Fibroblast of lung (primary cell): ENCODE measurements around the gene GPAT3. TPM values are rescaled to one million over a fixed set of nuclear protein-coding genes. Genes with fewer than 3 reads are reported as not detected.
A peak's percentile ranks its signal among the peaks of the same experiment; 100 is the strongest.

Experiments
- DNase-seq, 2 donors: peaks; one replicate each; pipeline versions ENCODE4 v3.0.0 to v3.0.0-alpha.2; 2010; ENCODE audit warnings: low read depth in 2 of 2
- H2AFZ ChIP-seq: 2 replicates; pipeline ENCODE4 v1.5.1; 2012; ENCODE audit warnings: low read length, control low read depth, inconsistent platforms
- H3K27ac ChIP-seq: 2 replicates; pipeline ENCODE4 v1.5.1; 2011; ENCODE audit warnings: low read length, control low read depth; ENCODE audit not compliant: insufficient read depth
- H3K27me3 ChIP-seq: 2 replicates; pipeline ENCODE4 v1.5.1; 2011; ENCODE audit warnings: mild to moderate bottlenecking, low read length; ENCODE audit not compliant: control insufficient read depth, insufficient read depth
- H3K36me3 ChIP-seq: 2 replicates; pipeline ENCODE4 v1.5.1; 2011; ENCODE audit warnings: low read length; ENCODE audit not compliant: control insufficient read depth, insufficient read depth
- H3K4me1 ChIP-seq: 2 replicates; pipeline ENCODE4 v1.5.1; 2011; ENCODE audit warnings: low read length; ENCODE audit not compliant: control insufficient read depth, insufficient read depth; ENCODE audit errors: extremely low read depth
- H3K4me2 ChIP-seq: 2 replicates; pipeline ENCODE4 v1.5.1; 2011; ENCODE audit warnings: low read length, control low read depth; ENCODE audit not compliant: insufficient read depth; ENCODE audit errors: extremely low read depth
- H3K4me3 ChIP-seq, 4 experiments: fragments of 200-600 bp in 1 of 4; sonication (generic) in 1 of 4; replicated peaks in 1 of 4; 2 replicates each; pipeline ENCODE4 v1.5.1; 2011 to 2016; ENCODE audit warnings: low read length in 4 of 4, low read depth in 3 of 4, mild to moderate bottlenecking in 3 of 4, control low read depth in 2 of 4, inconsistent platforms in 1 of 4, mixed read lengths in 1 of 4; ENCODE audit not compliant: insufficient read depth in 1 of 4; ENCODE audit errors: control extremely low read depth in 1 of 4
- H3K79me2 ChIP-seq: 2 replicates; pipeline ENCODE4 v1.5.1; 2012; ENCODE audit warnings: mild to moderate bottlenecking, low read length, inconsistent platforms; ENCODE audit not compliant: control insufficient read depth, insufficient read depth
- H3K9ac ChIP-seq: 2 replicates; pipeline ENCODE4 v1.5.1; 2011; ENCODE audit warnings: mild to moderate bottlenecking, low read length, control low read depth; ENCODE audit not compliant: insufficient read depth
- H3K9me3 ChIP-seq: 2 replicates; pipeline ENCODE4 v1.5.1; 2012; ENCODE audit warnings: low read depth, low read length; ENCODE audit not compliant: control insufficient read depth, insufficient read depth
- H4K20me1 ChIP-seq: 2 replicates; pipeline ENCODE4 v1.5.1; 2011; ENCODE audit warnings: low read length; ENCODE audit not compliant: control insufficient read depth, insufficient read depth; ENCODE audit errors: extremely low read depth
- CTCF ChIP-seq, 2 donors: IDR thresholded peaks in 1 of 2; conservative IDR thresholded peaks in 1 of 2; 1 replicate in 1 of 2; 2 replicates in 1 of 2; pipeline ENCODE4 v1.5.1; 2011 to 2012; ENCODE audit warnings: low read length in 2 of 2, control low read depth in 1 of 2, inconsistent platforms in 1 of 2, low read depth in 1 of 2, mild to moderate bottlenecking in 1 of 2
- EZH2 ChIP-seq: IDR thresholded peaks from 2 replicates; pipeline ENCODE4 v1.5.1; 2012; ENCODE audit warnings: low read length, control low read depth, mild to moderate bottlenecking; ENCODE audit errors: missing control alignments
- polyA plus RNA-seq, 2 donors: library from polyadenylated mRNA; depleted of rRNA in 1 of 2; stranded (reverse) in 1 of 2; unstranded in 1 of 2; fragments of >200 nt; gene quantifications; 2 replicates each; pipeline ENCODE4 v1.2.1, GENCODE V29; 2011 to 2012; ENCODE audit warnings: missing spikeins in 1 of 2
- total RNA-seq: library from RNA; depleted of rRNA; stranded (reverse); fragments of >200 nt; gene quantifications from 2 replicates; pipeline ENCODE4 v1.2.1, GENCODE V29; 2014

GPAT3 gene
- total and polyA plus RNA-seq, 2 donors (not counting 1 experiment from before 2014, with no cell fraction given) = 2.6 to 4.1 TPM

GRCh38 chr4:83552083-83552482, 16.2 kb downstream of the GPAT3 start:
- Histone ChIP-seq H3K27ac (peak overlapping the region; percentile 21), H3K4me1 (peaks cover 13% of the 10 kb centered on the region), H2AFZ (no peak overlapping the region), H3K4me2 (no peak overlapping the region), H3K9ac (no peak overlapping the region), H3K4me3 (no peak overlapping the region), H3K27me3 (no peaks in the 10 kb centered on the region), H3K36me3 (no peaks in the 10 kb centered on the region), H3K9me3 (no peaks in the 10 kb centered on the region), H4K20me1 (no peaks in the 10 kb centered on the region), H3K79me2 (peaks cover 5% of the 10 kb centered on the region)
- TF ChIP-seq CTCF (conservative IDR thresholded peaks at IDR 0.05 in 1 of 2, IDR thresholded peaks at IDR 0.05 in 1 of 2; ENCODE audit: low read depth in 1 of 2, low read length in 2 of 2) = no peak
- peak in 1 of 2 donors; percentile 20 for DNase-seq

- H3K4me2 ChIP-seq = peak overlapping the region; percentile 48
- H3K9ac ChIP-seq = no peak overlapping the region
Observed at GRCh38 chr4:83552924-83553323, 17.0 kb downstream of the GPAT3 start.

GRCh38 chr4:83556006-83556707, 20.2 kb downstream of the GPAT3 start:
- Histone ChIP-seq H3K9ac (no peak overlapping the region), H3K4me2 (no peak overlapping the region), H3K4me1 (peaks cover 9% of the 10 kb centered on the region), H4K20me1 (no peaks in the 10 kb centered on the region), H2AFZ (no peak overlapping the region), H3K27me3 (no peaks in the 10 kb centered on the region), H3K9me3 (no peaks in the 10 kb centered on the region), H3K79me2 (peaks cover 5% of the 10 kb centered on the region), H3K4me3 (no peak overlapping the region), H3K36me3 (no peaks in the 10 kb centered on the region), H3K27ac (no peak overlapping the region)
- peak in 1 of 2 donors; percentile 63 for DNase-seq
- no peak for TF ChIP-seq EZH2
- no peak for TF ChIP-seq CTCF (conservative IDR thresholded peaks at IDR 0.05 in 1 of 2, IDR thresholded peaks at IDR 0.05 in 1 of 2; ENCODE audit: low read depth in 1 of 2, low read length in 2 of 2)

More at GRCh38 chr4:83552924-83553323, 17.0 kb downstream of the GPAT3 start:
- Histone ChIP-seq H3K36me3 (no peaks in the 10 kb centered on the region), H3K9me3 (no peaks in the 10 kb centered on the region), H3K79me2 (peaks cover 5% of the 10 kb centered on the region), H3K4me3 (no peak overlapping the region), H4K20me1 (no peaks in the 10 kb centered on the region), H3K27ac (peak overlapping the region; percentile 21), H3K27me3 (no peaks in the 10 kb centered on the region), H3K4me1 (peaks cover 13% of the 10 kb centered on the region), H2AFZ (no peak overlapping the region)
- DNase-seq = peak; percentile 67 to 90
- no peak for TF ChIP-seq CTCF (conservative IDR thresholded peaks at IDR 0.05 in 1 of 2, IDR thresholded peaks at IDR 0.05 in 1 of 2; ENCODE audit: low read depth in 1 of 2, low read length in 2 of 2)
- no peak for TF ChIP-seq EZH2
